ENCODE data around the gene ANKRD65.

- TF ChIP-seq POLR2A (IDR thresholded peaks at IDR 0.05; ENCODE audit: low read depth, low read length), result no peak
- TF ChIP-seq POLR2AphosphoS5 (IDR thresholded peaks at IDR 0.05; ENCODE audit: low read depth, low read length), result no peak
Measured at GRCh38 chr1:1388078-1388472, 33.0 kb downstream of the ANKRD65 start.
